Aorta (tissue), 5 donors: ENCODE results near the gene LPAR1. TPM values are rescaled to one million over a fixed set of nuclear protein-coding genes. Genes with fewer than 3 reads are reported as not detected.
"Not testable (repeated sequence)": the region's sequence is repeated elsewhere in the genome, so short reads cannot be mapped to it uniquely, and the experiment has no call there.

Experiments
- ATAC-seq: fragments of 200-7000 bp; cut with Tn5 transposase; one replicate; pipeline ENCODE4 v1.9.1; 2022; ENCODE audit warnings: moderate library complexity; ENCODE audit not compliant: low FRiP score
- DNase-seq, 2 donors: peaks; one replicate each; pipeline ENCODE4 v3.0.0-alpha.2; 2020
- H3K27ac ChIP-seq, 2 donors: one replicate each; pipeline ENCODE4 v1.5.1; 2013; ENCODE audit warnings: low read length in 2 of 2, mild to moderate bottlenecking in 2 of 2, moderate library complexity in 2 of 2, control low read depth in 1 of 2, inconsistent platforms in 1 of 2, low read depth in 1 of 2
- H3K27me3 ChIP-seq, 2 donors: one replicate each; pipeline ENCODE4 v1.6.1; 2013; ENCODE audit warnings: control low read depth in 1 of 2, low read length in 1 of 2, mild to moderate bottlenecking in 1 of 2, moderate library complexity in 1 of 2; ENCODE audit not compliant: insufficient read depth in 2 of 2, control insufficient read depth in 1 of 2
- H3K36me3 ChIP-seq, 2 donors: one replicate each; pipeline ENCODE4 v1.6.1; 2013; ENCODE audit warnings: control low read depth in 1 of 2, low read length in 1 of 2, mild to moderate bottlenecking in 1 of 2; ENCODE audit not compliant: insufficient read depth in 2 of 2, control insufficient read depth in 1 of 2
- H3K4me1 ChIP-seq, 2 donors: one replicate each; pipeline ENCODE4 v1.6.1; 2013; ENCODE audit warnings: low read length in 2 of 2, control low read depth in 1 of 2, mild to moderate bottlenecking in 1 of 2, moderate library complexity in 1 of 2; ENCODE audit not compliant: insufficient read depth in 2 of 2, control insufficient read depth in 1 of 2
- H3K4me3 ChIP-seq, 2 donors: one replicate each; pipeline ENCODE4 v1.5.1; 2013; ENCODE audit warnings: low read length in 2 of 2, control low read depth in 1 of 2, mild to moderate bottlenecking in 1 of 2
- H3K9me3 ChIP-seq: one replicate; pipeline ENCODE4 v1.6.1; 2013; ENCODE audit warnings: mild to moderate bottlenecking, low read length; ENCODE audit not compliant: control insufficient read depth
- WGBS, 2 donors: extraction: QIAGEN DNeasy Blood & Tissue Kit; methylation state at CpG; one replicate each; pipeline ENCODE4 v1.1.7; 2013; 5-methylcytosine and 5-hydroxymethylcytosine counted together
- intact Hi-C, 2 donors: fragments of 100-400 bp; cut with DNase I; formaldehyde crosslinking; loops; one replicate each; pipeline versions ENCODE4 v1.14.2 to v1.15.0; 2022
- polyA plus RNA-seq, 2 donors: library from polyadenylated mRNA; stranded (reverse); fragments of 200-250 nt; gene quantifications; one replicate each; pipeline ENCODE4 v1.2.3, GENCODE V29; 2013
- total RNA-seq, 2 donors: library from RNA; stranded (reverse); fragmentation: NEBNext Ultra II Directional; extraction: Animal tissue kit (Norgen Biotek cat#: 25700); gene quantifications; one replicate each; pipeline ENCODE4 v1.2.1, GENCODE V29; 2021
- donor health status: healthy with polysubstance abuse.
- donor health status: Bipolar disorder and iron deficiency.
- donor health status: DM: no; HTN: no; CAD: no.
- donor health status: DM: no; HTN: no; CAD: no.
- donor health status: DM: yes; HTN: yes; CAD: no.

Gene LPAR1
- total and polyA plus RNA-seq, 4 donors: 28.1 to 125 (median 94.4) TPM

DNA sequence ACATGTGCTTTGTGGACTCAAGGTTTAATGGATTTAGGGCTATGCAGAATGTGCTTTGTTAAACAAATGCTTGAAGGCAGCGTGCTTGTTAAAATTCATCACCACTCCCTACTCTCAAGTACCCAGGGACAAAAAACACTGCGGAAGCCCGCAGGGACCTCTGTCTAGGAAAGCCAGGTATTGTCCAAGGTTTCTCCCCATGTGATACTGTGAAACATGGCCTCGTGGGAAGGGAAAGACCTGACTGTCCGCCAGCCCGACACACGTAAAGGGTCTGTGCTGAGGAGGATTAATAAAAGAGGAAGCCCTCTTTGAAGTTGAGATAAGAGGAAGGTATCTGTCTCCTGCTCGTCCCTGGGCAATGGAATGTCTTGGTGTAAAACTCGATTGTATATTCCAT, 211.9 kb downstream of the LPAR1 start:
- 86 to 93% methylated on average over 9 of the region's 9 CpGs for WGBS, 2 donors
- H3K27ac ChIP-seq, ATAC-seq, H3K36me3 ChIP-seq, DNase-seq, H3K9me3 ChIP-seq, H3K4me3 ChIP-seq, H3K4me1 ChIP-seq, H3K27me3 ChIP-seq, intact Hi-C loops: not testable (repeated sequence)

- H3K4me3 ChIP-seq: no peak overlapping the region
- no peaks in the 10 kb centered on the region for H3K27me3 ChIP-seq
- H3K27ac ChIP-seq: no peak overlapping the region
- ATAC-seq (no peak), DNase-seq (no peak)
- H3K36me3 ChIP-seq: no peaks in the 10 kb centered on the region
- H3K4me1 ChIP-seq: peaks cover 0 to 3% of the 10 kb centered on the region in 2 donors
- 97 to 98% methylated on average over 2 of the region's 2 CpGs for WGBS, 2 donors
- no peaks in the 10 kb centered on the region for H3K9me3 ChIP-seq
- intact Hi-C loops: no loop called here
Observed at GRCh38 chr9:110825950-110826349, 212.3 kb downstream of the LPAR1 start.

DNA sequence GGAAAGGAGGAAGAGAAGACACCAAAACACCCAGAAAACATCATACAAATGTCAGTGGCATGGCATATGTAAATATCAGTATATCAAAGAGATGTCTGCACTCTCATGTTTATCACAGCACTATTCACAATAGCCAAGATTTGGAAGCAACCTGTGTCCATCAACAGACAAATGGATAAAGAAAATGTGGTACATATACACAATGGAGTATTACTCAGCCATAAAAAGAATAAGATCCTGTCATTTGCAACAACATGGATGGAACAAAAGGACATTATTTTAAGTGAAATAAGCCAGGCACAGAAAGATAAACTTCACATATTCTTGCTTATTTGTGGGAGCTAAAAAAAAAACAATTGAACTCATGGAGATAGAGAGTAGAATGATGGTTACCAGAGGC, 213.1 kb downstream of the LPAR1 start:
- ATAC-seq, H3K27me3 ChIP-seq, H3K9me3 ChIP-seq, H3K36me3 ChIP-seq, H3K4me1 ChIP-seq, H3K4me3 ChIP-seq, DNase-seq, intact Hi-C loops, H3K27ac ChIP-seq: not testable (repeated sequence)
